ENCODE data around the gene NMNAT3. TPM values are rescaled to one million over a fixed set of nuclear protein-coding genes. Genes with fewer than 3 reads are reported as not detected.

Gene NMNAT3
- total and polyA plus RNA-seq, 2 experiments from 2014 or later: not detected

DNA sequence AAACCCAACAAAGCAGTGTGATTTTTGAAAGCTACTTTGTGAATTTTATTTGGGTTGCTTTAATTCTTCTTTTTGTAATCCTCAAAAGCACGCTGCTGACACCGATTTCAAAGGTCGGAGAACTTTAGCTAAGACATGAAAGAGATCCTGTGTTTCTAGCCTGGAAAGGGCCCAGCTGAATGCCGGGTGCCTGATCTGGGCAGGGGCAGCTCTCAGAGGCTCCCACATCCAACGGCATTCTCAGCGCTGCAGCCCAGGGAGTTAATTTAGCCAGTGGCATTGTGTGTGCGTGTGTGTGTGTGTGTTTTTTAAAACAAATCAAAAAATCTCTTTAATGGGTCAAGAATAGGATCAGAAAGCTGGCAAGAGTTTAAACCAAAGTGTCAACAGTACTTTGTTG, 144.8 kb downstream of the NMNAT3 start:
- 68 to 69% methylated on average over 7 of the region's 7 CpGs for WGBS, 2 experiments (ENCODE audit: low coverage in 1 of 2, low lambda C conversion rate in 2 of 2, missing lambda C conversion rate in 2 of 2)
- in situ Hi-C loops (cut with MboI): no loop called here

GRCh38 chr3:139530717-139531116, 147.1 kb downstream of the NMNAT3 start:
- H3K4me1 ChIP-seq (ENCODE audit: insufficient read depth): peaks cover 7% of the 10 kb centered on the region; the same call in 1 of the 2 replicates

More for the DNA sequence above, 144.8 kb downstream of the NMNAT3 start:
- Histone ChIP-seq H3K4me2 (ENCODE audit: unreplicated experiment) (no peak overlapping the region), H3K4me1 (ENCODE audit: insufficient read depth) (peaks cover 7% of the 10 kb centered on the region; the same call in 1 of the 2 replicates), H4K20me1 (ENCODE audit: insufficient read depth) (no peaks in the 10 kb centered on the region), H3K9ac (no peak overlapping the region), H2AFZ (no peak overlapping the region), H3K27me3 (replicated peaks; ENCODE audit: insufficient read depth) (no peaks in the 10 kb centered on the region), H3K9me3 (ENCODE audit: low read depth) (no peaks in the 10 kb centered on the region), H3K79me2 (ENCODE audit: insufficient read depth) (no peaks in the 10 kb centered on the region), H3K27ac (no peak overlapping the region), H3K9me2 (ENCODE audit: insufficient read depth) (no peaks in the 10 kb centered on the region), H3K36me3 (ENCODE audit: low read depth) (no peaks in the 10 kb centered on the region), H3F3A (ENCODE audit: insufficient read depth) (no peaks in the 10 kb centered on the region; the same call in 1 of the 2 replicates), H3K4me3 (no peak overlapping the region)
- no peak for DNase-seq
- TF ChIP-seq EZH2phosphoT487 (IDR thresholded peaks at IDR 0.05; ENCODE audit: insufficient read depth, low read depth) (no peak), EZH2 (IDR thresholded peaks at IDR 0.05; ENCODE audit: insufficient read depth, poor library complexity, severe bottlenecking) (no peak)

GRCh38 chr3:139529662-139530061, 148.1 kb downstream of the NMNAT3 start:
- peaks cover 6% of the 10 kb centered on the region; the same call in 1 of the 2 replicates for H3K4me1 ChIP-seq (ENCODE audit: insufficient read depth)
- H3K27ac ChIP-seq: no peak overlapping the region
- H3K9me2 ChIP-seq (ENCODE audit: insufficient read depth): no peaks in the 10 kb centered on the region
- no peak overlapping the region for H3K9ac ChIP-seq
- no peaks in the 10 kb centered on the region for H3K27me3 ChIP-seq (replicated peaks; ENCODE audit: insufficient read depth)
- no peaks in the 10 kb centered on the region for H3K79me2 ChIP-seq (ENCODE audit: insufficient read depth)
- 36 to 39% methylated on average over 4 of the region's 4 CpGs for WGBS, 2 experiments (ENCODE audit: low coverage in 1 of 2, low lambda C conversion rate in 2 of 2, missing lambda C conversion rate in 2 of 2)
- no peak for TF ChIP-seq EZH2 (IDR thresholded peaks at IDR 0.05; ENCODE audit: insufficient read depth, poor library complexity, severe bottlenecking)
- no peak for TF ChIP-seq EZH2phosphoT487 (IDR thresholded peaks at IDR 0.05; ENCODE audit: insufficient read depth, low read depth)
- H2AFZ ChIP-seq: no peak overlapping the region
- no peak for DNase-seq
- no peak overlapping the region for H3K4me2 ChIP-seq (ENCODE audit: unreplicated experiment)
- no peaks in the 10 kb centered on the region for H4K20me1 ChIP-seq (ENCODE audit: insufficient read depth)
- H3K36me3 ChIP-seq (ENCODE audit: low read depth): no peaks in the 10 kb centered on the region
- no peak overlapping the region for H3K4me3 ChIP-seq
- H3K9me3 ChIP-seq (ENCODE audit: low read depth): no peaks in the 10 kb centered on the region
- H3F3A ChIP-seq (ENCODE audit: insufficient read depth): no peaks in the 10 kb centered on the region; the same call in 1 of the 2 replicates
- in situ Hi-C loops (cut with MboI): no loop called here

More at GRCh38 chr3:139530717-139531116, 147.1 kb downstream of the NMNAT3 start:
- H2AFZ ChIP-seq: no peak overlapping the region
- no peaks in the 10 kb centered on the region for H3K27me3 ChIP-seq (replicated peaks; ENCODE audit: insufficient read depth)
- WGBS, 2 experiments (ENCODE audit: low coverage in 1 of 2, low lambda C conversion rate in 2 of 2, missing lambda C conversion rate in 2 of 2): 46 to 56% methylated on average over 2 of the region's 2 CpGs
- no peak overlapping the region for H3K9ac ChIP-seq
- in situ Hi-C loops (cut with MboI): no loop called here
- no peak overlapping the region for H3K27ac ChIP-seq
- H3F3A ChIP-seq (ENCODE audit: insufficient read depth): no peaks in the 10 kb centered on the region; the same call in 1 of the 2 replicates
- H3K4me3 ChIP-seq: no peak overlapping the region
- no peak for TF ChIP-seq EZH2phosphoT487 (IDR thresholded peaks at IDR 0.05; ENCODE audit: insufficient read depth, low read depth)
- no peak for TF ChIP-seq EZH2 (IDR thresholded peaks at IDR 0.05; ENCODE audit: insufficient read depth, poor library complexity, severe bottlenecking)
- H3K4me2 ChIP-seq (ENCODE audit: unreplicated experiment): no peak overlapping the region
- no peaks in the 10 kb centered on the region for H4K20me1 ChIP-seq (ENCODE audit: insufficient read depth)
- H3K36me3 ChIP-seq (ENCODE audit: low read depth): no peaks in the 10 kb centered on the region
- H3K79me2 ChIP-seq (ENCODE audit: insufficient read depth): no peaks in the 10 kb centered on the region
- DNase-seq: no peak
- H3K9me2 ChIP-seq (ENCODE audit: insufficient read depth): no peaks in the 10 kb centered on the region
- no peaks in the 10 kb centered on the region for H3K9me3 ChIP-seq (ENCODE audit: low read depth)

- no peak overlapping the region for H3K27ac ChIP-seq
- H3K4me1 ChIP-seq (ENCODE audit: insufficient read depth): no peaks in the 10 kb centered on the region
- in situ Hi-C loops (cut with MboI): no loop called here
- 60 to 64% methylated on average over 3 of the region's 3 CpGs for WGBS, 2 experiments (ENCODE audit: low coverage in 1 of 2, low lambda C conversion rate in 2 of 2, missing lambda C conversion rate in 2 of 2)
- no peaks in the 10 kb centered on the region for H3K9me2 ChIP-seq (ENCODE audit: insufficient read depth)
- TF ChIP-seq EZH2 (IDR thresholded peaks at IDR 0.05; ENCODE audit: insufficient read depth, poor library complexity, severe bottlenecking): no peak
- TF ChIP-seq EZH2phosphoT487 (IDR thresholded peaks at IDR 0.05; ENCODE audit: insufficient read depth, low read depth): no peak
- H3K4me3 ChIP-seq: no peak overlapping the region
- no peaks in the 10 kb centered on the region for H3F3A ChIP-seq (ENCODE audit: insufficient read depth)
- no peak for DNase-seq
- no peak overlapping the region for H3K9ac ChIP-seq
- H3K4me2 ChIP-seq (ENCODE audit: unreplicated experiment): no peak overlapping the region
- H3K27me3 ChIP-seq (replicated peaks; ENCODE audit: insufficient read depth): no peaks in the 10 kb centered on the region
- H3K79me2 ChIP-seq (ENCODE audit: insufficient read depth): no peaks in the 10 kb centered on the region
- H3K36me3 ChIP-seq (ENCODE audit: low read depth): no peaks in the 10 kb centered on the region
- H4K20me1 ChIP-seq (ENCODE audit: insufficient read depth): no peaks in the 10 kb centered on the region
- H3K9me3 ChIP-seq (ENCODE audit: low read depth): no peaks in the 10 kb centered on the region
- no peak overlapping the region for H2AFZ ChIP-seq
Observed at GRCh38 chr3:139528924-139529323, 148.8 kb downstream of the NMNAT3 start.

- H3K4me2 ChIP-seq (ENCODE audit: unreplicated experiment): no peak overlapping the region
- WGBS, 2 experiments (ENCODE audit: low coverage in 1 of 2, low lambda C conversion rate in 2 of 2, missing lambda C conversion rate in 2 of 2): 75 to 78% methylated on average over 2 of the region's 2 CpGs
- no peak overlapping the region for H2AFZ ChIP-seq
- no peaks in the 10 kb centered on the region for H3K36me3 ChIP-seq (ENCODE audit: low read depth)
- no peak overlapping the region for H3K4me3 ChIP-seq
- no peaks in the 10 kb centered on the region for H3K4me1 ChIP-seq (ENCODE audit: insufficient read depth)
- H3K9me2 ChIP-seq (ENCODE audit: insufficient read depth): no peaks in the 10 kb centered on the region
- no peaks in the 10 kb centered on the region for H3K27me3 ChIP-seq (replicated peaks; ENCODE audit: insufficient read depth)
- no peak overlapping the region for H3K9ac ChIP-seq
- no peaks in the 10 kb centered on the region for H4K20me1 ChIP-seq (ENCODE audit: insufficient read depth)
- in situ Hi-C loops (cut with MboI): no loop called here
- no peak for DNase-seq
- H3K9me3 ChIP-seq (ENCODE audit: low read depth): no peaks in the 10 kb centered on the region
- H3K27ac ChIP-seq: no peak overlapping the region
- no peaks in the 10 kb centered on the region for H3F3A ChIP-seq (ENCODE audit: insufficient read depth)
- TF ChIP-seq EZH2 (IDR thresholded peaks at IDR 0.05; ENCODE audit: insufficient read depth, poor library complexity, severe bottlenecking) (no peak), EZH2phosphoT487 (IDR thresholded peaks at IDR 0.05; ENCODE audit: insufficient read depth, low read depth) (no peak)
- no peaks in the 10 kb centered on the region for H3K79me2 ChIP-seq (ENCODE audit: insufficient read depth)
Observed at GRCh38 chr3:139528281-139528680, 149.5 kb downstream of the NMNAT3 start.
